ENCODE results near the gene NIPAL1. TPM values are rescaled to one million over a fixed set of nuclear protein-coding genes. Genes with fewer than 3 reads are reported as not detected.
"Not testable (repeated sequence)": the region's sequence is repeated elsewhere in the genome, so short reads cannot be mapped to it uniquely, and the experiment has no call there.

The NIPAL1 gene
- total RNA-seq, 1 experiment from 2014 or later: 0.84 TPM

DNA sequence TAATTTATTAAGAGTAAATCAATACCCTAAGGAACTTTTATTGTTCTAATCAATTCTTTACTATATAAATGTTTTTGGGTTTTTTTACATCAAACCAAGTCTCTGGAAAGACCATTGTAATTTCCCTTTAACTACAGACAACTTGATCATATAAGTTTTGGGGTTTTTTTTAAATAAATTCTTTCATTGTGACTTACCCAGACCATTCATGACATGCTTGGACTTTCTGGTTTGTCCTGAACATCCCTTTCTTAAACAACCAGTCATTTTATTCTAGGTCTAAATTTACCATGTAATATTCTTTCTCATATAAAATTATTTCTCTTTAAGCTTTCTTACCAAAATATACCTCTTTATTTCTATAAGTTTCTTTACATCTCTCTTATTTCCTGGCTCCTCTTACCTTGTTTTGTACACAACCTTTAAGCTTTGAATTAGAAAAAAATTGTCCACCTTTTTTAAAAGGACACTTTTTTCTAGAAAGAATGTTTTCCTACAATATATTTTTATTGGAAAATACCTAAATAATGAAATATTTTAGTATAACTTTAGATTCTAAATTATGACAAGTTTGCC, 8.5 kb upstream of the NIPAL1 start:
- H3K27ac ChIP-seq (ENCODE audit: low read depth, low read length, poor library complexity, severe bottlenecking): no peak overlapping the region
- POLR2A ChIA-PET (ENCODE audit: low non-redundant PET): no interaction called here

DNA sequence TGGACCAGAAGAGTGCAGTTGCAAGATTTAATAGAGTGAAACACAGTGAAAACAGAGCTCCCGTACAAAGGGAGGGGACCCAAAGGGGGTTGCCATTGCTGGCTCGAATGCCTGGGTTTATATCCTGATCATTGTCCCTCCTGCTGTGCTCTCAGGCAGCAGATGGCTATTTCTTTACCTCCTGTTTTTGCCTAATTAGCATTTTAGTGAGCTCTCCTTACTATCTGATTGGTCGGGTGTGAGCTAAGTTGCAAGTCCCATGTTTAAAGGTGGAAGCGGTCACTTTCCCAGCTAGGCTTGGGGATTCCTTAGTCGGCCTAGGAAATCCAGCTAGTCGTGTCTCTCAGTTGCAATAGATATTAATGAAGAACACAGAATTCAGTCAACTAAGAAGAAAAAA, 5.7 kb upstream of the NIPAL1 start:
- BruUV-seq (replicated peaks); H3K27ac ChIP-seq (ENCODE audit: low read depth, low read length, poor library complexity, severe bottlenecking); H3K27me3 ChIP-seq (replicated peaks; ENCODE audit: insufficient read depth, low read depth, low read length, poor library complexity); DNase-seq (ENCODE audit: low spot score); intact Hi-C loops (cut with micrococcal nuclease; ENCODE audit: unreplicated experiment); H3K36me3 ChIP-seq (ENCODE audit: insufficient read depth, low read length, poor library complexity, severe bottlenecking); H3K4me3 ChIP-seq (ENCODE audit: low read depth, low read length, poor library complexity, severe bottlenecking); H3K4me1 ChIP-seq (ENCODE audit: insufficient read depth, low read length, poor library complexity, severe bottlenecking); CTCF ChIA-PET; POLR2A ChIA-PET (ENCODE audit: low non-redundant PET): not testable (repeated sequence)
- peaks cover 21% of the 10 kb centered on the region for H3K9me3 ChIP-seq (ENCODE audit: low read depth, low read length, poor library complexity, severe bottlenecking)

More for the DNA sequence above, 8.5 kb upstream of the NIPAL1 start:
- BruUV-seq (replicated peaks): no TSS peak
- CTCF ChIA-PET: no interaction called here
- Histone ChIP-seq H3K9me3 (ENCODE audit: low read depth, low read length, poor library complexity, severe bottlenecking) (peaks cover 27% of the 10 kb centered on the region), H3K4me1 (ENCODE audit: insufficient read depth, low read length, poor library complexity, severe bottlenecking) (no peaks in the 10 kb centered on the region), H3K36me3 (ENCODE audit: insufficient read depth, low read length, poor library complexity, severe bottlenecking) (no peaks in the 10 kb centered on the region), H3K4me3 (ENCODE audit: low read depth, low read length, poor library complexity, severe bottlenecking) (no peak overlapping the region), H3K27me3 (replicated peaks; ENCODE audit: insufficient read depth, low read depth, low read length, poor library complexity) (no peaks in the 10 kb centered on the region)
- peak; percentile 9 for DNase-seq (ENCODE audit: low spot score)
- TF ChIP-seq EZH2 (IDR thresholded peaks at IDR 0.05; ENCODE audit: borderline replicate concordance, low read depth, low read length, poor library complexity, severe bottlenecking): no peak
- TF ChIP-seq, protein P1, sequence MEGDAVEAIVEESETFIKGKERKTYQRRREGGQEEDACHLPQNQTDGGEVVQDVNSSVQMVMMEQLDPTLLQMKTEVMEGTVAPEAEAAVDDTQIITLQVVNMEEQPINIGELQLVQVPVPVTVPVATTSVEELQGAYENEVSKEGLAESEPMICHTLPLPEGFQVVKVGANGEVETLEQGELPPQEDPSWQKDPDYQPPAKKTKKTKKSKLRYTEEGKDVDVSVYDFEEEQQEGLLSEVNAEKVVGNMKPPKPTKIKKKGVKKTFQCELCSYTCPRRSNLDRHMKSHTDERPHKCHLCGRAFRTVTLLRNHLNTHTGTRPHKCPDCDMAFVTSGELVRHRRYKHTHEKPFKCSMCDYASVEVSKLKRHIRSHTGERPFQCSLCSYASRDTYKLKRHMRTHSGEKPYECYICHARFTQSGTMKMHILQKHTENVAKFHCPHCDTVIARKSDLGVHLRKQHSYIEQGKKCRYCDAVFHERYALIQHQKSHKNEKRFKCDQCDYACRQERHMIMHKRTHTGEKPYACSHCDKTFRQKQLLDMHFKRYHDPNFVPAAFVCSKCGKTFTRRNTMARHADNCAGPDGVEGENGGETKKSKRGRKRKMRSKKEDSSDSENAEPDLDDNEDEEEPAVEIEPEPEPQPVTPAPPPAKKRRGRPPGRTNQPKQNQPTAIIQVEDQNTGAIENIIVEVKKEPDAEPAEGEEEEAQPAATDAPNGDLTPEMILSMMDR (conservative IDR thresholded peaks at IDR 0.05; ENCODE audit: low read depth, low read length): no peak
- intact Hi-C loops (cut with micrococcal nuclease; ENCODE audit: unreplicated experiment): no loop called here

DNA sequence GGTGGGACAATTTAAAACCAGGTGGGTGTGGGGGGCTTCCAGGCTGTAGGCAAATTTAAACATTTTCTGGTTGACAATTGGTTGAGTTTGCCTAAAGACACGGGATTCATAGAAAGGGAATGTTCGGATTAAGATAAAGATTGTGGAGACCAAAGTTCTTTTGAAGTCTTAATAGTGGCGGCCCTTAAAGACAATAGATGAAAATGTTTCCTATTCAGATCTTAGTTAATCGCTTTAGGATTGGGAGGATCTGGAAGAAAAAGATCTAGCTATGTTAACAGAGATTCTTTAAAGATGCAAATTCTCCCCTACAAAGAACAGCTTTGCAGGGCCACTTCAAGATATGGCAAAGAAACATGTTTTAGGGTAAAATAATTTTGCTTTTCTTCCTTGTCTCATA, 4.8 kb upstream of the NIPAL1 start:
- Histone ChIP-seq H3K4me1 (ENCODE audit: insufficient read depth, low read length, poor library complexity, severe bottlenecking) (no peaks in the 10 kb centered on the region), H3K4me3 (ENCODE audit: low read depth, low read length, poor library complexity, severe bottlenecking) (no peak overlapping the region), H3K27me3 (replicated peaks; ENCODE audit: insufficient read depth, low read depth, low read length, poor library complexity) (no peaks in the 10 kb centered on the region), H3K9me3 (ENCODE audit: low read depth, low read length, poor library complexity, severe bottlenecking) (peaks cover 13% of the 10 kb centered on the region), H3K36me3 (ENCODE audit: insufficient read depth, low read length, poor library complexity, severe bottlenecking) (no peaks in the 10 kb centered on the region), H3K27ac (ENCODE audit: low read depth, low read length, poor library complexity, severe bottlenecking) (no peak overlapping the region)
- intact Hi-C loops (cut with micrococcal nuclease; ENCODE audit: unreplicated experiment): no loop called here
- DNase-seq (ENCODE audit: low spot score): no peak
- ChIA-PET CTCF (no interaction called here), POLR2A (ENCODE audit: low non-redundant PET) (no interaction called here)
- BruUV-seq (replicated peaks): no TSS peak
- no peak for TF ChIP-seq EZH2 (IDR thresholded peaks at IDR 0.05; ENCODE audit: borderline replicate concordance, low read depth, low read length, poor library complexity, severe bottlenecking)
- TF ChIP-seq, protein P1 (conservative IDR thresholded peaks at IDR 0.05; ENCODE audit: low read depth, low read length): no peak

DNA sequence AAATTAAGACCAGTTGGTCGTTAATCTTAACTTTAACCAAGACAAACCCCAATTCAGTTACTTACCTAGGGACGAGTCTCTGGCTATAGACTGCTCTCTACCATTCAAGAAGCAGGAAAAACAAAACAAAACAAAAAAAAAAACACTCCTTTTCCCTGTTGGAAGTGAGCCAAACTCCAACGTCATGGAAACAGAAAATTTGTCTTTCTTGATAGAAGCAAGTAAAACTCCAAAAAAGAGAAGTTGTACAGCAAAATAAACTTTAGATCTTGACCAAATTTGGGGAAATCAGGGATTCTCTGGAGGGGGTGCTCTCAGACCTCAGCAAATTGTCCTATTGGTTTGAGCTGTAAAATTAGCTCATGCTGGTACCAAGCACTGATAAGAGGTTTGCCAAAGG, 3.7 kb upstream of the NIPAL1 start:
- peaks cover 5% of the 10 kb centered on the region for H3K9me3 ChIP-seq (ENCODE audit: low read depth, low read length, poor library complexity, severe bottlenecking)
- ChIA-PET POLR2A (ENCODE audit: low non-redundant PET) (no interaction called here), CTCF (interaction anchor here (0.6 kb wide), 1 partner anchor 90 kb away, joined by 3 read pairs; no protein-coding TSS in a partner anchor)
- H3K27me3 ChIP-seq (replicated peaks; ENCODE audit: insufficient read depth, low read depth, low read length, poor library complexity): no peaks in the 10 kb centered on the region
- H3K4me3 ChIP-seq (ENCODE audit: low read depth, low read length, poor library complexity, severe bottlenecking): no peak overlapping the region
- no peak for TF ChIP-seq EZH2 (IDR thresholded peaks at IDR 0.05; ENCODE audit: borderline replicate concordance, low read depth, low read length, poor library complexity, severe bottlenecking)
- TF ChIP-seq, protein P1 (conservative IDR thresholded peaks at IDR 0.05; ENCODE audit: low read depth, low read length): no peak
- no peaks in the 10 kb centered on the region for H3K36me3 ChIP-seq (ENCODE audit: insufficient read depth, low read length, poor library complexity, severe bottlenecking)
- intact Hi-C loops (cut with micrococcal nuclease; ENCODE audit: unreplicated experiment): no loop called here
- no peak for DNase-seq (ENCODE audit: low spot score)
- H3K27ac ChIP-seq (ENCODE audit: low read depth, low read length, poor library complexity, severe bottlenecking): no peak overlapping the region
- no TSS peak for BruUV-seq (replicated peaks)
- H3K4me1 ChIP-seq (ENCODE audit: insufficient read depth, low read length, poor library complexity, severe bottlenecking): no peaks in the 10 kb centered on the region
